Pulmonary artery endothelial cell (primary cell): ENCODE measurements around the gene MS4A13. TPM values are rescaled to one million over a fixed set of nuclear protein-coding genes. Genes with fewer than 3 reads are reported as not detected.
"Not testable (repeated sequence)": the region's sequence is repeated elsewhere in the genome, so short reads cannot be mapped to it uniquely, and the experiment has no call there.

Experiments
- DNase-seq: peaks from one replicate; pipeline ENCODE4 v3.0.0-alpha.2; 2011; ENCODE audit warnings: low read depth, low spot score
- total RNA-seq: library from RNA; depleted of rRNA; stranded (reverse); fragments of >200 nt; gene quantifications from 2 replicates; pipeline ENCODE4 v1.2.3, GENCODE V29; 2014

Gene MS4A13
- total RNA-seq, 1 donor from 2014 or later: not detected

GRCh38 chr11:60530454-60531100, 15.4 kb downstream of the MS4A13 start:
- DNase-seq: no peak

GRCh38 chr11:60532383-60532782, 17.2 kb downstream of the MS4A13 start:
- not testable (repeated sequence) for DNase-seq

GRCh38 chr11:60538627-60539026, 23.4 kb downstream of the MS4A13 start:
- DNase-seq: not testable (repeated sequence)

- no peak for DNase-seq
Measured at GRCh38 chr11:60544077-60544476, 28.9 kb downstream of the MS4A13 start.

- no peak for DNase-seq
Measured at GRCh38 chr11:60561254-60561653, 46.1 kb downstream of the MS4A13 start.

GRCh38 chr11:60563553-60564235, 48.5 kb downstream of the MS4A13 start:
- DNase-seq: no peak

- no peak for DNase-seq
Measured at GRCh38 chr11:60566776-60567175, 51.6 kb downstream of the MS4A13 start.

GRCh38 chr11:60570970-60571369, 55.8 kb downstream of the MS4A13 start:
- DNase-seq: no peak

GRCh38 chr11:60589611-60590010, 74.4 kb downstream of the MS4A13 start:
- DNase-seq: no peak

Other genes with a start within 250 kb of the MS4A13 start
- gene MS4A4A, start 234.7 kb upstream of the MS4A13 start, total RNA-seq: not detected in 2 replicates
- gene MS4A6E, start 188.1 kb upstream of the MS4A13 start, total RNA-seq: not detected in 2 replicates
- gene MS4A7, start 136.9 kb upstream of the MS4A13 start, total RNA-seq: not detected in 2 replicates
- not detected in 2 replicates for gene MS4A14, start 118.9 kb upstream of the MS4A13 start, total RNA-seq
- gene MS4A5, start 85.8 kb upstream of the MS4A13 start, total RNA-seq: not detected in 2 replicates
- gene MS4A1, start 59.5 kb upstream of the MS4A13 start, total RNA-seq: not detected in 2 replicates
- not detected in 2 replicates for gene MS4A12, start 22.6 kb upstream of the MS4A13 start, total RNA-seq
- not detected in 2 replicates for gene MS4A8, start 184.2 kb downstream of the MS4A13 start, total RNA-seq
- not detected in 2 replicates for gene MS4A18, start 209.3 kb downstream of the MS4A13 start, total RNA-seq
- gene MS4A15, start 241.5 kb downstream of the MS4A13 start, total RNA-seq: not detected in 2 replicates